OCI-LY3 (cell line): ENCODE results near the gene ADGRG6.

Experiments
- H2AFZ ChIP-seq: fragments of 200-600, 300-600 bp; shearing (Covaris generic); 2 replicates; pipeline ENCODE4 v1.6.0; 2014; ENCODE audit warnings: antibody characterized with exemption, low read depth, low read length
- H3K27ac ChIP-seq: fragments of 200-600, 300-600 bp; sonication (generic); 2 replicates; pipeline ENCODE4 v1.5.1; 2014; ENCODE audit warnings: mild to moderate bottlenecking, low read length, moderate library complexity, mixed read lengths
- H3K27me3 ChIP-seq: fragments of 200-600, 300-600 bp; sonication (generic); 2 replicates; pipeline ENCODE4 v1.6.1; 2014; ENCODE audit warnings: low read depth, low read length, mixed read lengths
- H3K36me3 ChIP-seq: fragments of 200-600, 300-600 bp; sonication (generic); replicated peaks from 2 replicates; pipeline ENCODE3; 2014; ENCODE audit warnings: low read depth, low read length, mixed read lengths
- H3K4me1 ChIP-seq: fragments of 300-600, 200-600 bp; sonication (generic); 2 replicates; pipeline ENCODE4 v1.6.1; 2014; ENCODE audit warnings: low read length, mixed read lengths
- H3K4me2 ChIP-seq: fragments of 200-600, 300-600 bp; sonication (generic); 2 replicates; pipeline ENCODE4 v1.6.1; 2014; ENCODE audit warnings: low read length, mixed read lengths
- H3K4me3 ChIP-seq: fragments of 300-600, 200-600 bp; sonication (generic); 2 replicates; pipeline ENCODE4 v1.5.1; 2014; ENCODE audit warnings: antibody characterized with exemption, mild to moderate bottlenecking, low read length, moderate library complexity
- H3K79me2 ChIP-seq: fragments of 300-600, 200-600 bp; shearing (Covaris generic); 2 replicates; pipeline ENCODE4 v1.6.1; 2014; ENCODE audit warnings: mild to moderate bottlenecking, low read length, mixed read lengths
- H3K9ac ChIP-seq: fragments of 300-600, 200-600 bp; shearing (Covaris generic); 2 replicates; pipeline ENCODE4 v1.6.0; 2014; ENCODE audit warnings: mild to moderate bottlenecking, low read length, moderate library complexity
- H3K9me3 ChIP-seq: fragments of 200-600, 300-600 bp; shearing (Covaris generic); 2 replicates; pipeline ENCODE4 v1.6.1; 2014; ENCODE audit warnings: low read length, mixed read lengths; ENCODE audit not compliant: insufficient read depth
- H4K20me1 ChIP-seq: fragments of 200-600, 300-600 bp; sonication (generic); 2 replicates; pipeline ENCODE4 v1.6.1; 2016; ENCODE audit warnings: low read length, mixed read lengths; ENCODE audit not compliant: insufficient read depth
- EZH2phosphoT487 ChIP-seq: fragments of 200-600 bp; shearing (Covaris generic); IDR thresholded peaks from 2 replicates; pipeline ENCODE4 v1.6.1; 2018; ENCODE audit warnings: antibody characterized with exemption, mixed run types, low read depth
- TF ChIP-seq, protein P1 (sequence below): fragments of 200-600, 300-600 bp; sonication (generic); IDR thresholded peaks from 2 replicates; pipeline ENCODE4 v1.5.1; 2014; ENCODE audit warnings: antibody characterized with exemption, low read length, low read depth

Gene ADGRG6

DNA sequence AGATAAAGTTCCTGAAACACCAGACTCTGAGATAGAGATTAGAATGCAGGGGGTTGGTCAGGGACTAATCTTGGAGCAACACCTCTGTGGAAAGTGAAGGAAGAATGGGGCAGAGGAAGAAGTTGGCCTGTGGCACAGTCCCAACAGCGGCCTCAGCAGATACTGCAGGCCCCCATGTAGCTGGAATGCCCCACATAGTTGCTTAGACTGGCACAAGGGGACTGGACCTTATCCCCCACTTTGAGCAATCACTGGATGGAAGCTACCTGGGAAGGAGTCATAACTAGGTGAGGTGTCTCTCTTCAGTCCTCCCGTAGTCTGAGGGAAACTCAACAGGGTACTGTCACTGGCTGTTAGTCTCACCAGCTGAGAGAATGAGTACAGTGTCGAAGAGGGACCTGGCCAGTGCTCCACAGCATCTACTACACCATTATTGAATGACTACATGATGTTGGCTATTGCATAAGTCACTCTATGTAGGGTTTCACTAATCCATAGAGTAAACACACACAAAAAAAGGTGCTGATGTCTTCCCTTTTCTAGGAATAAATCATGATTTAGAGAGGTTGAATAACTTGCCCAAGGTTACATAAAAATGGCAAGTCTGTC is 47.5 kb downstream of the ADGRG6 start:
- Histone ChIP-seq H3K4me2 (no peak overlapping the region), H4K20me1 (no peaks in the 10 kb centered on the region), H2AFZ (no peak overlapping the region), H3K4me1 (no peaks in the 10 kb centered on the region), H3K27me3 (no peaks in the 10 kb centered on the region), H3K9ac (no peak overlapping the region), H3K9me3 (no peaks in the 10 kb centered on the region), H3K36me3 (no peaks in the 10 kb centered on the region), H3K79me2 (no peaks in the 10 kb centered on the region), H3K27ac (no peak overlapping the region), H3K4me3 (no peak overlapping the region)
- TF ChIP-seq EZH2phosphoT487: no peak
- TF ChIP-seq, protein P1, sequence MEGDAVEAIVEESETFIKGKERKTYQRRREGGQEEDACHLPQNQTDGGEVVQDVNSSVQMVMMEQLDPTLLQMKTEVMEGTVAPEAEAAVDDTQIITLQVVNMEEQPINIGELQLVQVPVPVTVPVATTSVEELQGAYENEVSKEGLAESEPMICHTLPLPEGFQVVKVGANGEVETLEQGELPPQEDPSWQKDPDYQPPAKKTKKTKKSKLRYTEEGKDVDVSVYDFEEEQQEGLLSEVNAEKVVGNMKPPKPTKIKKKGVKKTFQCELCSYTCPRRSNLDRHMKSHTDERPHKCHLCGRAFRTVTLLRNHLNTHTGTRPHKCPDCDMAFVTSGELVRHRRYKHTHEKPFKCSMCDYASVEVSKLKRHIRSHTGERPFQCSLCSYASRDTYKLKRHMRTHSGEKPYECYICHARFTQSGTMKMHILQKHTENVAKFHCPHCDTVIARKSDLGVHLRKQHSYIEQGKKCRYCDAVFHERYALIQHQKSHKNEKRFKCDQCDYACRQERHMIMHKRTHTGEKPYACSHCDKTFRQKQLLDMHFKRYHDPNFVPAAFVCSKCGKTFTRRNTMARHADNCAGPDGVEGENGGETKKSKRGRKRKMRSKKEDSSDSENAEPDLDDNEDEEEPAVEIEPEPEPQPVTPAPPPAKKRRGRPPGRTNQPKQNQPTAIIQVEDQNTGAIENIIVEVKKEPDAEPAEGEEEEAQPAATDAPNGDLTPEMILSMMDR: no peak

DNA sequence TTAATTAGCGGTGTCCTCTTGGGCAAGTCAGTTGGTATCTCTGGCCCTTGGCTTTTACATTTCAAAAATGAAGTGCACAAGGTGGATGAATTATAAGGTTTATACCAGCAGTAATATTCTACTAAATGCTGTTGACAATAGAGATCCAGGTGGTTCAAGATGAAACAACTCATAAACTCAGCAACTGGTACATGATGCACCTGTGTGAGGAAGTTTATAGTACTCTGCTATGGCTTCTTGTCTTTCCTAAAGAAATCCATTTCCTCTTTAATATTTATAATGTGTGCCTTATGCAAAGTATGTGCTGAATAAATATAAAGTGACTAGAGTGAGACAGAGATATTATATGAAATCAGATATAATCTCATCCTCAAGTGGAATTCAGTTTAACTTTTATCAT is 48.5 kb downstream of the ADGRG6 start:
- Histone ChIP-seq H3K9me3 (no peaks in the 10 kb centered on the region), H2AFZ (no peak overlapping the region), H3K9ac (no peak overlapping the region), H3K4me1 (no peaks in the 10 kb centered on the region), H4K20me1 (no peaks in the 10 kb centered on the region), H3K36me3 (no peaks in the 10 kb centered on the region), H3K4me2 (no peak overlapping the region), H3K27ac (no peak overlapping the region), H3K27me3 (no peaks in the 10 kb centered on the region), H3K79me2 (no peaks in the 10 kb centered on the region), H3K4me3 (no peak overlapping the region)
- no peak for TF ChIP-seq EZH2phosphoT487
- TF ChIP-seq, protein P1: no peak

DNA sequence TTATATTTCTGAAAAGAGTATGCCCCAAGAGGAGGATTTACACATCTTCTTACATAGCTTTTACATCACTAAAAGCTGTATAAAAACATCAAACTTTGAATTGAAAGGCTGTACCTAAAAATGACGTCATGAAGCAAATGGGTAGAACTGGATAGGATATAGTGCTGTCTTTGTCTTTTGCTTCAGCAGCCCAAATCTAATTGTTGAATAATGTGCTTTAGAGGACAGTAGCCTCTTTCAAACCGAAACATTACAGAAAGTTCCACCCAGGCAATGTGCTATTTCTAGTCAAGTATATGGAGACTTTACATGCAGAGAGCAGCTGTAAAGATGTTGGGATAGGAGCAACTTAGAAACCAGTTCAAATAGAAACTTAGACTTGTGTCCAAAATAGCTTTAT is 51.9 kb downstream of the ADGRG6 start:
- H3K9ac ChIP-seq: no peak overlapping the region
- H3K4me3 ChIP-seq: no peak overlapping the region
- H3K27me3 ChIP-seq: no peaks in the 10 kb centered on the region
- no peaks in the 10 kb centered on the region for H3K79me2 ChIP-seq
- no peak for TF ChIP-seq EZH2phosphoT487
- TF ChIP-seq, protein P1: no peak
- H2AFZ ChIP-seq: no peak overlapping the region
- no peak overlapping the region for H3K4me2 ChIP-seq
- no peaks in the 10 kb centered on the region for H3K9me3 ChIP-seq
- no peaks in the 10 kb centered on the region for H3K4me1 ChIP-seq
- no peaks in the 10 kb centered on the region for H4K20me1 ChIP-seq
- no peak overlapping the region for H3K27ac ChIP-seq
- H3K36me3 ChIP-seq: no peaks in the 10 kb centered on the region

DNA sequence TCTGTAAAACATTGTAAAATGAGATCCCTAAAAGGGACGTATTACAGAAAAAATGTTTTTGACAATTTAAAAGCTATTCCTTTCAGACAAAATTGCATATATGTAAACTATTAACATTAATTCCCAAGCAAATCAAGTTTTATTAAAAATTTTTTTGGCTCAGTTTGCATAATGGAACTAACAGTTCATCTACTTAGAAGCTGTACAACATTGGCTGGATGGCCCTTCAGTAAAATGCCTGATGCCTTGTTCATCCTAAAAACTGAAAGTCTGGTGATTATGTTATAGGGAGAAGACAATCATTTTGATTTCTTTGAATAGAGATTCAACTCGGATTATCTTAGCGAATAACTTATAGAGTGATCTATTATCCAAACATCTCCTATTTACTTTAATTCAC is 52.8 kb downstream of the ADGRG6 start:
- Histone ChIP-seq H3K4me2 (no peak overlapping the region), H3K79me2 (no peaks in the 10 kb centered on the region), H3K9me3 (no peaks in the 10 kb centered on the region), H3K27me3 (no peaks in the 10 kb centered on the region), H3K9ac (no peak overlapping the region), H2AFZ (no peak overlapping the region), H4K20me1 (no peaks in the 10 kb centered on the region), H3K36me3 (no peaks in the 10 kb centered on the region), H3K27ac (no peak overlapping the region), H3K4me3 (no peak overlapping the region), H3K4me1 (no peaks in the 10 kb centered on the region)
- TF ChIP-seq, protein P1: no peak
- TF ChIP-seq EZH2phosphoT487: no peak
